H1 (cell line): ENCODE measurements around the gene GALNT2. TPM values are rescaled to one million over a fixed set of nuclear protein-coding genes. Genes with fewer than 3 reads are reported as not detected.

Source experiments
- CTCF ChIA-PET: fragments of 300-600 bp; sonication (Branson Sonifier 250); formaldehyde crosslinking; loops from one replicate; lab custom pipeline; 2021; ENCODE audit not compliant: partially characterized antibody; lab: Charles Lee
- POLR2A ChIA-PET: fragments of 300-600 bp; sonication (Branson Sonifier 250); formaldehyde crosslinking; loops from one replicate; lab custom pipeline; 2021; ENCODE audit warnings: inconsistent platforms; ENCODE audit not compliant: partially characterized antibody; lab: Charles Lee
- DNase-seq, 2 experiments: peaks; one replicate each; pipeline versions ENCODE4 v3.0.0 to v3.0.0-alpha.2; 2010 to 2022; ENCODE audit warnings: low spot score in 2 of 2, low read depth in 1 of 2, mixed read lengths in 1 of 2
- FAIRE-seq: peaks from 2 replicates; lab custom pipeline; 2011; peaks lifted over from hg19 to GRCh38; lab: Jason Lieb, UNC
- H2AFZ ChIP-seq: 2 replicates; pipeline ENCODE4 v1.8.1; 2012; ENCODE audit warnings: low read length, inconsistent platforms
- H2AK5ac ChIP-seq: 2 replicates; pipeline ENCODE4 v1.6.1; 2013; ENCODE audit warnings: low read depth, low read length
- H2BK120ac ChIP-seq: replicated peaks from 2 replicates; pipeline ENCODE3; 2013; ENCODE audit warnings: low read depth, low read length, inconsistent platforms
- H2BK12ac ChIP-seq: 2 replicates; pipeline ENCODE4 v1.6.1; 2013; ENCODE audit warnings: low read depth, low read length
- H2BK15ac ChIP-seq: 2 replicates; pipeline ENCODE4 v1.6.1; 2013; ENCODE audit warnings: low read length
- H2BK20ac ChIP-seq: 2 replicates; pipeline ENCODE4 v1.6.1; 2013; ENCODE audit warnings: low read length
- H2BK5ac ChIP-seq: 2 replicates; pipeline ENCODE4 v1.6.1; 2013; ENCODE audit warnings: low read depth, low read length
- H3K14ac ChIP-seq: 2 replicates; pipeline ENCODE4 v1.6.1; 2013; ENCODE audit warnings: inconsistent platforms; ENCODE audit not compliant: insufficient read length
- H3K18ac ChIP-seq: 2 replicates; pipeline ENCODE4 v1.6.1; 2013; ENCODE audit warnings: low read length; ENCODE audit errors: extremely low read depth
- H3K23ac ChIP-seq: 2 replicates; pipeline ENCODE4 v1.6.1; 2013; ENCODE audit warnings: inconsistent platforms; ENCODE audit not compliant: insufficient read length
- H3K23me2 ChIP-seq: 2 replicates; pipeline ENCODE4 v1.6.1; 2013; ENCODE audit warnings: low read depth, low read length
- H3K27ac ChIP-seq: 2 replicates; pipeline ENCODE4 v1.6.1; 2011; ENCODE audit warnings: low read depth, low read length, inconsistent platforms
- H3K27me3 ChIP-seq, 4 experiments: replicated peaks in 1 of 4; 1 replicate in 1 of 4; 2 replicates in 3 of 4; pipeline versions ENCODE4 v1.6.1 to v1.8.1; 2011 to 2013; ENCODE audit warnings: low read length in 3 of 4, mild to moderate bottlenecking in 3 of 4, inconsistent platforms in 2 of 4, mixed read lengths in 2 of 4, moderate library complexity in 1 of 4; ENCODE audit not compliant: control insufficient read depth in 3 of 4, insufficient read depth in 3 of 4; ENCODE audit errors: extremely low read depth in 1 of 4
- H3K36me3 ChIP-seq, 4 experiments: 2 replicates each; pipeline versions ENCODE4 v1.6.1 to v1.8.1; 2011 to 2013; ENCODE audit warnings: mild to moderate bottlenecking in 4 of 4, low read length in 3 of 4, moderate library complexity in 2 of 4, control low read depth in 1 of 4, inconsistent platforms in 1 of 4; ENCODE audit not compliant: insufficient read depth in 4 of 4, control insufficient read depth in 2 of 4
- H3K4ac ChIP-seq: replicated peaks from 2 replicates; pipeline ENCODE3; 2013; ENCODE audit warnings: low read length, low read depth, mixed read lengths, inconsistent platforms; ENCODE audit not compliant: insufficient read length
- H3K4me1 ChIP-seq, 4 experiments: replicated peaks in 1 of 4; 1 replicate in 1 of 4; 2 replicates in 3 of 4; pipeline versions ENCODE4 v1.6.1 to v1.8.1; 2011 to 2013; ENCODE audit warnings: low read length in 3 of 4, inconsistent platforms in 2 of 4, mixed read lengths in 1 of 4; ENCODE audit not compliant: insufficient read depth in 4 of 4, control insufficient read depth in 3 of 4
- H3K4me2 ChIP-seq, 2 experiments: 2 replicates each; pipeline versions ENCODE4 v1.6.1 to v1.8.1; 2011 to 2013; ENCODE audit warnings: low read depth in 2 of 2, low read length in 2 of 2, control low read depth in 1 of 2, inconsistent platforms in 1 of 2, mild to moderate bottlenecking in 1 of 2; ENCODE audit not compliant: insufficient read depth in 1 of 2
- H3K4me3 ChIP-seq, 4 experiments: fragments of 200-600, 300-600 bp in 1 of 4; sonication (generic), shearing (Covaris generic), sonication (Bioruptor Twin) in 1 of 4; 2 replicates each; pipeline versions ENCODE4 v1.5.1 to v1.8.1; 2011 to 2016; ENCODE audit warnings: low read length in 4 of 4, low read depth in 3 of 4, control low read depth in 2 of 4, inconsistent platforms in 2 of 4, mild to moderate bottlenecking in 2 of 4, mixed read lengths in 1 of 4, moderate library complexity in 1 of 4; ENCODE audit not compliant: insufficient read depth in 2 of 4; ENCODE audit errors: extremely low read depth in 1 of 4
- H3K56ac ChIP-seq: replicated peaks from 2 replicates; pipeline ENCODE3; 2013; ENCODE audit warnings: low read depth, mild to moderate bottlenecking, mixed read lengths, low read length, inconsistent platforms; ENCODE audit not compliant: insufficient read length
- H3K79me1 ChIP-seq: 2 replicates; pipeline ENCODE4 v1.6.1; 2013; ENCODE audit warnings: low read depth, low read length, control low read depth
- H3K79me2 ChIP-seq, 2 experiments: 2 replicates each; pipeline versions ENCODE4 v1.6.1 to v1.8.1; 2012 to 2013; ENCODE audit warnings: low read length in 2 of 2, mild to moderate bottlenecking in 2 of 2, inconsistent platforms in 1 of 2; ENCODE audit not compliant: insufficient read depth in 2 of 2, control insufficient read depth in 1 of 2
- H3K9ac ChIP-seq, 4 experiments: replicated peaks in 1 of 4; 1 replicate in 1 of 4; 2 replicates in 3 of 4; pipeline versions ENCODE4 v1.6.1 to v1.8.1; 2011 to 2013; ENCODE audit warnings: low read depth in 3 of 4, low read length in 3 of 4, control low read depth in 2 of 4, mild to moderate bottlenecking in 2 of 4, moderate library complexity in 2 of 4, inconsistent platforms in 1 of 4; ENCODE audit errors: extremely low read depth in 1 of 4
- H3K9me3 ChIP-seq, 2 experiments: 2 replicates each; pipeline versions ENCODE4 v1.6.1 to v1.8.1; 2012 to 2013; ENCODE audit warnings: mild to moderate bottlenecking in 2 of 2, moderate library complexity in 2 of 2, control low read depth in 1 of 2, inconsistent platforms in 1 of 2, low read depth in 1 of 2, low read length in 1 of 2, mixed read lengths in 1 of 2; ENCODE audit not compliant: insufficient read depth in 2 of 2
- H4K20me1 ChIP-seq, 2 experiments: replicated peaks in 1 of 2; 2 replicates each; pipeline versions ENCODE3 to v1.8.1; 2011 to 2013; ENCODE audit warnings: inconsistent platforms in 2 of 2, low read length in 2 of 2, mild to moderate bottlenecking in 1 of 2; ENCODE audit not compliant: insufficient read depth in 2 of 2, control insufficient read depth in 1 of 2
- H4K5ac ChIP-seq: 2 replicates; pipeline ENCODE4 v1.6.1; 2013; ENCODE audit warnings: low read length, low read depth, mixed read lengths, inconsistent platforms; ENCODE audit not compliant: insufficient read length
- H4K8ac ChIP-seq: 2 replicates; pipeline ENCODE4 v1.8.0; 2013; ENCODE audit warnings: mild to moderate bottlenecking, moderate library complexity, low read length, inconsistent platforms; ENCODE audit not compliant: insufficient read depth; ENCODE audit errors: extremely low read depth
- H4K91ac ChIP-seq: replicated peaks from 2 replicates; pipeline ENCODE3; 2013; ENCODE audit warnings: low read length, mixed read lengths, inconsistent platforms; ENCODE audit not compliant: insufficient read length
- CBX5 ChIP-seq: fragments of 300-800, 300-1000 bp; sonication (generic); IDR thresholded peaks from 2 replicates; pipeline ENCODE4 v1.7.1; 2016; ENCODE audit warnings: antibody characterized with exemption, low read length, low read depth
- CTBP2 ChIP-seq: IDR thresholded peaks from 2 replicates; pipeline ENCODE4 v1.7.0; 2011; ENCODE audit warnings: borderline replicate concordance, mild to moderate bottlenecking, moderate library complexity, mixed read lengths, low read length; ENCODE audit not compliant: insufficient read depth, insufficient read length
- EGR1 ChIP-seq: IDR thresholded peaks from 2 replicates; pipeline ENCODE4 v1.6.1; 2011; ENCODE audit warnings: low read depth, low read length, borderline replicate concordance
- GTF2F1 ChIP-seq: IDR thresholded peaks from 2 replicates; pipeline ENCODE4 v1.6.1; 2012; ENCODE audit warnings: low read depth, low read length, improper control_type of control experiment, borderline replicate concordance
- JUND ChIP-seq: IDR thresholded peaks from 2 replicates; pipeline ENCODE4 v1.6.1; 2011; ENCODE audit warnings: mild to moderate bottlenecking, improper control_type of control experiment, low read length
- NANOG ChIP-seq: IDR thresholded peaks from 2 replicates; pipeline ENCODE4 v1.6.1; 2011; ENCODE audit warnings: low read length, low read depth, mild to moderate bottlenecking, inconsistent platforms; ENCODE audit not compliant: insufficient read depth, poor library complexity, severe bottlenecking
- PHF8 ChIP-seq: fragments of 200-600 bp; sonication (generic); conservative IDR thresholded peaks from 2 replicates; pipeline ENCODE4 v1.7.1; 2012; ENCODE audit warnings: low read depth, mild to moderate bottlenecking, inconsistent platforms, low read length, moderate library complexity
- POLR2A ChIP-seq, 2 experiments: IDR thresholded peaks; 1 replicate in 1 of 2; 2 replicates in 1 of 2; pipeline ENCODE4 v1.6.1; 2011; ENCODE audit warnings: low read depth in 2 of 2, low read length in 2 of 2, mild to moderate bottlenecking in 2 of 2; ENCODE audit errors: control extremely low read depth in 1 of 2
- POLR2AphosphoS5 ChIP-seq: IDR thresholded peaks from 2 replicates; pipeline ENCODE4 v1.6.1; 2011; ENCODE audit warnings: low read depth, low read length
- POU5F1 ChIP-seq: IDR thresholded peaks from 2 replicates; pipeline ENCODE4 v1.6.1; 2011; ENCODE audit warnings: low read depth, mild to moderate bottlenecking, low read length, moderate library complexity
- TBP ChIP-seq: IDR thresholded peaks from 2 replicates; pipeline ENCODE4 v1.6.1; 2011; ENCODE audit warnings: low read depth, low read length, improper control_type of control experiment
- TCF12 ChIP-seq: IDR thresholded peaks from 2 replicates; pipeline ENCODE4 v1.6.1; 2011; ENCODE audit warnings: low read depth, mild to moderate bottlenecking, low read length
- WGBS, 2 experiments: shearing (Covaris generic) in 1 of 2; methylation state at CpG; one replicate each; pipeline versions ENCODE4 v1.1.6 to v1.1.7; 2013 to 2015; ENCODE audit warnings: low lambda C conversion rate in 2 of 2, mixed read lengths in 2 of 2, inconsistent platforms in 1 of 2, low coverage in 1 of 2, missing lambda C conversion rate in 1 of 2; ENCODE audit not compliant: insufficient replicate concordance in 2 of 2, insufficient coverage in 1 of 2, insufficient read length in 1 of 2; ENCODE audit errors: extremely low coverage in 1 of 2, missing lambda C conversion rate in 1 of 2; 5-methylcytosine and 5-hydroxymethylcytosine counted together
- polyA plus RNA-seq, 7 experiments: library from polyadenylated mRNA; depleted of rRNA in 3 of 7; stranded (reverse) in 5 of 7; unstranded in 2 of 7; fragments of >200 nt in 5 of 7; fragments of 200-250 nt in 2 of 7; gene quantifications; 1 replicate in 5 of 7; 2 replicates in 1 of 7; 4 replicates in 1 of 7; pipeline versions ENCODE4 v1.2.1 to v1.2.3, GENCODE V29; 2011 to 2013; ENCODE audit warnings: missing spikeins in 2 of 7, mixed read lengths in 2 of 7
- total RNA-seq: library from RNA; stranded (reverse); fragmentation: NEBNext Ultra II Directional; extraction: Animal tissue kit (Norgen Biotek cat#: 25700); gene quantifications from 2 replicates; pipeline ENCODE4 v1.2.1, GENCODE V29; 2021
- TF ChIP-seq, protein P1 (sequence below): IDR thresholded peaks from 2 replicates; pipeline ENCODE4 v1.6.1; 2011; ENCODE audit warnings: low read depth, mild to moderate bottlenecking, low read length; ENCODE audit not compliant: insufficient read depth

GALNT2 gene
- total and polyA plus RNA-seq, 2 of the 8 experiments (the other 6 are each of a cell fraction or from before 2014, with no cell fraction given): 34.5 to 75.3 TPM

DNA sequence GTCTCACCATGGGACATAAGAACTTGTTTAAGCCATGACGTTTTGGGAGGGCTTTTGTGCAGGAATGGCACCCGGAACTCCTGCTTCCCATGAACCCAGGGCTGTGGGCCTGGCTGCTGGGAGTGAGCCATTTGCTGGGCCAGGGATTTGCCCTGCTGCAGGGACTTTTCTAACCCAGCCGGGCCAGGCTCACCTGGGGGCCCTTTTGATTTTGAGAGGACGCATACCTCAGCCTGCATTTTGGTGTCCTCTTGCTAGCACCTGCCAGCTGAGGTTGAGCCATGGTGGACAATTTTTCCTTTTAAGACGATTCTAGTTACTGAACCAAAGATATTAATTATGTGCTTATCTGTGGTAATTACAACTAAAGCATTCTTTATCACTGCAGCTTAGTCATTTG is 28.9 kb downstream of the GALNT2 start:
- no peak overlapping the region for H2BK20ac ChIP-seq
- H3K27me3 ChIP-seq: no peaks in the 10 kb centered on the region
- H2BK120ac ChIP-seq: no peak overlapping the region
- no peaks in the 10 kb centered on the region for H3K23me2 ChIP-seq
- no peak for FAIRE-seq
- H3K4me1 ChIP-seq: peaks cover 0 to 6% (median 3%) of the 10 kb centered on the region in 4 experiments; a peak in 5 of 7 replicates
- H4K91ac ChIP-seq: no peak overlapping the region
- 75% methylated on average over 5 of the region's 5 CpGs; no CpG with 5 or more reads in 1 of the 2 experiments for WGBS, 2 experiments
- peaks cover 0 to 74% of the 10 kb centered on the region in 2 experiments; a peak in 2 of 4 replicates for H3K79me2 ChIP-seq
- no peak overlapping the region for H3K23ac ChIP-seq
- H4K5ac ChIP-seq: no peak overlapping the region
- no peak overlapping the region for H2BK12ac ChIP-seq
- no peak overlapping the region for H2BK15ac ChIP-seq
- ChIA-PET CTCF (no interaction called here), POLR2A (no interaction called here)
- H3K79me1 ChIP-seq: peaks cover 5% of the 10 kb centered on the region; the same call in 1 of the 2 replicates
- H3K36me3 ChIP-seq: no peaks in the 10 kb centered on the region
- H3K18ac ChIP-seq: no peak overlapping the region
- no peaks in the 10 kb centered on the region for H3K9me3 ChIP-seq
- no peak overlapping the region for H2BK5ac ChIP-seq
- no peak overlapping the region for H2AK5ac ChIP-seq
- no peak overlapping the region for H3K9ac ChIP-seq
- H2AFZ ChIP-seq: no peak overlapping the region
- H3K4me3 ChIP-seq: no peak overlapping the region
- no peak overlapping the region for H3K56ac ChIP-seq
- no peak for DNase-seq
- no peak overlapping the region for H3K4ac ChIP-seq
- no peak overlapping the region for H3K27ac ChIP-seq
- no peak overlapping the region for H3K4me2 ChIP-seq
- H4K8ac ChIP-seq: no peak overlapping the region
- H3K14ac ChIP-seq: no peak overlapping the region
- H4K20me1 ChIP-seq: peaks cover 0 to 4% of the 10 kb centered on the region in 2 experiments
- TF ChIP-seq CTBP2 (no peak), GTF2F1 (no peak), PHF8 (no peak), CBX5 (no peak), TBP (no peak), JUND (no peak), POU5F1 (no peak), POLR2A (IDR thresholded peaks at IDR 0.05; ENCODE audit: control extremely low read depth in 1 of 2, low read depth in 2 of 2, low read length in 2 of 2) (no peak), TCF12 (no peak), EGR1 (no peak), POLR2AphosphoS5 (no peak), NANOG (no peak)
- TF ChIP-seq, protein P1, sequence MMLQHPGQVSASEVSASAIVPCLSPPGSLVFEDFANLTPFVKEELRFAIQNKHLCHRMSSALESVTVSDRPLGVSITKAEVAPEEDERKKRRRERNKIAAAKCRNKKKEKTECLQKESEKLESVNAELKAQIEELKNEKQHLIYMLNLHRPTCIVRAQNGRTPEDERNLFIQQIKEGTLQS: no peak
